GM23338 (cell line): ENCODE results near the gene CACTIN. TPM values are rescaled to one million over a fixed set of nuclear protein-coding genes. Genes with fewer than 3 reads are reported as not detected.

Experiments
- ATAC-seq: fragments of 200-7000 bp; cut with Tn5 transposase; 3 replicates; pipeline ENCODE4 v1.9.1; 2020
- DNase-seq: peaks from one replicate; pipeline ENCODE4 v3.0.0-alpha.2; 2015; ENCODE audit warnings: low spot score
- H2AFZ ChIP-seq: fragments of 200-600 bp; sonication (generic); 2 replicates; pipeline ENCODE4 v1.8.0; 2016; ENCODE audit warnings: antibody characterized with exemption, mild to moderate bottlenecking, moderate library complexity
- H3F3A ChIP-seq: fragments of 200-600 bp; sonication (generic); replicated peaks from 2 replicates; pipeline ENCODE4 v1.8.0; 2017; ENCODE audit warnings: antibody characterized with exemption, mixed run types, low read depth
- H3K27ac ChIP-seq: fragments of 200-600 bp; sonication (generic); 2 replicates; pipeline ENCODE4 v1.6.1; 2016; ENCODE audit warnings: low read depth
- H3K27me3 ChIP-seq: fragments of 200-600 bp; sonication (generic); 2 replicates; pipeline ENCODE4 v1.8.0; 2016; ENCODE audit warnings: mild to moderate bottlenecking, mixed run types, moderate library complexity; ENCODE audit not compliant: insufficient read depth
- H3K36me3 ChIP-seq: fragments of 200-600 bp; sonication (generic); 2 replicates; pipeline ENCODE4 v1.8.0; 2016; ENCODE audit warnings: mild to moderate bottlenecking; ENCODE audit not compliant: insufficient read depth
- H3K4me1 ChIP-seq: fragments of 200-600 bp; sonication (generic); 2 replicates; pipeline ENCODE4 v1.8.0; 2016; ENCODE audit warnings: mild to moderate bottlenecking, moderate library complexity; ENCODE audit not compliant: insufficient read depth
- H3K4me2 ChIP-seq: fragments of 200-600 bp; sonication (generic); 2 replicates; pipeline ENCODE4 v1.7.1; 2017; ENCODE audit warnings: mixed run types
- H3K4me3 ChIP-seq: fragments of 200-600 bp; sonication (generic); 2 replicates; pipeline ENCODE4 v1.6.1; 2016; ENCODE audit warnings: mixed run types
- H3K79me2 ChIP-seq: fragments of 200-600 bp; sonication (generic); replicated peaks from 2 replicates; pipeline ENCODE4 v1.8.0; 2017; ENCODE audit warnings: mild to moderate bottlenecking; ENCODE audit not compliant: insufficient read depth
- H3K9me2 ChIP-seq: fragments of 200-600 bp; sonication (generic); 2 replicates; pipeline ENCODE4 v1.8.0; 2017; ENCODE audit not compliant: insufficient read depth
- H4K20me1 ChIP-seq: fragments of 200-600 bp; sonication (generic); replicated peaks from 2 replicates; pipeline ENCODE4 v1.8.0; 2017; ENCODE audit warnings: mild to moderate bottlenecking; ENCODE audit not compliant: insufficient read depth
- H3K27ac Mint-ChIP-seq: 2 replicates; pipeline ENCODE4 v1.8.0; 2020; ENCODE audit warnings: inconsistent platforms, mild to moderate bottlenecking, moderate library complexity, mixed read lengths
- H3K27me3 Mint-ChIP-seq: 3 replicates; pipeline ENCODE4 v1.8.0; 2022; ENCODE audit warnings: low read depth, mild to moderate bottlenecking, moderate library complexity, mixed read lengths, inconsistent platforms; ENCODE audit not compliant: insufficient read depth, poor library complexity
- H3K36me3 Mint-ChIP-seq: 3 replicates; pipeline ENCODE4 v1.8.0; 2021; ENCODE audit warnings: low read depth, mild to moderate bottlenecking, inconsistent platforms, moderate library complexity, mixed read lengths
- H3K4me1 Mint-ChIP-seq: 3 replicates; pipeline ENCODE4 v1.8.0; 2020; ENCODE audit warnings: mild to moderate bottlenecking, inconsistent platforms, mixed read lengths
- H3K4me3 Mint-ChIP-seq: 3 replicates; pipeline ENCODE4 v1.8.0; 2021; ENCODE audit warnings: moderate library complexity, mild to moderate bottlenecking, inconsistent platforms, mixed read lengths
- H3K9me3 Mint-ChIP-seq: 3 replicates; pipeline ENCODE4 v1.8.0; 2020; ENCODE audit warnings: moderate library complexity, mild to moderate bottlenecking, inconsistent platforms, mixed read lengths
- CREB1 ChIP-seq: fragments of 250-450 bp; sonication (Bioruptor Pico); IDR thresholded peaks from 2 replicates; pipeline ENCODE4 v1.5.0; 2020; ENCODE audit warnings: low read depth, mild to moderate bottlenecking, moderate library complexity
- ETS1 ChIP-seq: IDR thresholded peaks from 2 replicates; pipeline ENCODE4 v1.6.1; 2016; ENCODE audit warnings: antibody characterized with exemption
- EZH2phosphoT487 ChIP-seq: fragments of 200-600 bp; sonication (generic); IDR thresholded peaks from one replicate; pipeline ENCODE4 v1.8.1; 2018; ENCODE audit warnings: antibody characterized with exemption; ENCODE audit not compliant: unreplicated experiment
- JUNB ChIP-seq: IDR thresholded peaks from one replicate; pipeline ENCODE4 v1.6.1; 2016; ENCODE audit warnings: antibody characterized with exemption; ENCODE audit not compliant: unreplicated experiment
- NANOG ChIP-seq: IDR thresholded peaks from 2 replicates; pipeline ENCODE4 v1.6.1; 2016; ENCODE audit warnings: antibody characterized with exemption, borderline replicate concordance
- POLR2AphosphoS5 ChIP-seq: IDR thresholded peaks from 2 replicates; pipeline ENCODE4 v1.6.1; 2016; ENCODE audit warnings: antibody characterized with exemption, low read depth
- REST ChIP-seq: IDR thresholded peaks from one replicate; pipeline ENCODE4 v1.6.1; 2018; ENCODE audit warnings: antibody characterized with exemption; ENCODE audit not compliant: unreplicated experiment
- STAT1 ChIP-seq: IDR thresholded peaks from one replicate; pipeline ENCODE4 v1.6.1; 2016; ENCODE audit warnings: antibody characterized with exemption; ENCODE audit not compliant: unreplicated experiment
- ZNF114 ChIP-seq: fragments of 250-450 bp; sonication (Bioruptor Pico); IDR thresholded peaks from 2 replicates; pipeline ENCODE4 v1.5.0; 2020; ENCODE audit warnings: mild to moderate bottlenecking, moderate library complexity
- ZNF331 ChIP-seq: fragments of 250-450 bp; sonication (Bioruptor Pico); IDR thresholded peaks from 2 replicates; pipeline ENCODE4 v1.5.0; 2020; ENCODE audit warnings: low read depth, mild to moderate bottlenecking, moderate library complexity
- ZNF462 ChIP-seq: fragments of 250-450 bp; sonication (Bioruptor Pico); IDR thresholded peaks from 2 replicates; pipeline ENCODE4 v1.5.0; 2020; ENCODE audit warnings: mild to moderate bottlenecking, moderate library complexity
- polyA plus RNA-seq: library from polyadenylated mRNA; unstranded; fragments of >200 nt; fragmentation: Nextera tagmentation; extraction: Ambion mirVana; gene quantifications from 2 replicates; pipeline ENCODE4 v1.2.1, GENCODE V29; 2016
- total RNA-seq: library from RNA; depleted of rRNA; stranded (reverse); fragments of >200 nt; shearing (Covaris generic); gene quantifications from 2 replicates; pipeline ENCODE4 v1.2.3, GENCODE V29; 2014

The CACTIN gene
- total and polyA plus RNA-seq, 2 experiments from 2014 or later, result 14.3 to 47.4 TPM

GRCh38 chr19:3627351-3627723 is 747 bp upstream of the CACTIN start (continued):
- TF ChIP-seq ZNF462 (CRISPR knock-in tag), result no peak
- no peak for TF ChIP-seq ZNF114 (CRISPR knock-in tag)
- no peak for TF ChIP-seq EZH2phosphoT487
- no peak for TF ChIP-seq NANOG
- no peak for TF ChIP-seq POLR2AphosphoS5
- no peak for TF ChIP-seq ETS1
- TF ChIP-seq CREB1, result no peak
- TF ChIP-seq ZNF331 (CRISPR knock-in tag), result no peak
- TF ChIP-seq STAT1, result no peak

GRCh38 chr19:3625996-3626472 is 556 bp downstream of the CACTIN start:
- Histone ChIP-seq H3K27ac (no peak overlapping the region; the same call in 1 of the 2 replicates), H3K9me2 (no peaks in the 10 kb centered on the region), H4K20me1 (peaks cover 16% of the 10 kb centered on the region), H3K4me2 (peak overlapping the region; percentile 89), H3K4me1 (peaks cover 9% of the 10 kb centered on the region; the same call in 1 of the 2 replicates), H3K36me3 (no peaks in the 10 kb centered on the region), H2AFZ (peak overlapping the region; percentile 76; the same call in 1 of the 2 replicates), H3K4me3 (peak overlapping the region; percentile 99), H3K79me2 (peaks cover 23% of the 10 kb centered on the region), H3F3A (peaks cover 5% of the 10 kb centered on the region; the same call in 1 of the 2 replicates), H3K27me3 (no peaks in the 10 kb centered on the region)
- Mint-ChIP-seq H3K27ac (peak overlapping the region; percentile 99), H3K4me3 (peak overlapping the region; percentile 90), H3K27me3 (peaks cover 18% of the 10 kb centered on the region), H3K4me1 (peaks cover 13% of the 10 kb centered on the region), H3K36me3 (peaks cover 8% of the 10 kb centered on the region), H3K9me3 (no peaks in the 10 kb centered on the region)
- ATAC-seq, result peak; percentile 4; the same call in 2 of the 3 replicates
- no peak for DNase-seq
- TF ChIP-seq STAT1 (no peak), REST (no peak), ETS1 (no peak), CREB1 (no peak), ZNF114 (CRISPR knock-in tag) (no peak), NANOG (no peak), POLR2AphosphoS5 (no peak), JUNB (no peak)
